GM19395 (cell line): ENCODE data around the gene GOLM1.
"Not testable (repeated sequence)": the region's sequence is repeated elsewhere in the genome, so short reads cannot be mapped to it uniquely, and the experiment has no call there.

Source experiments
- ATAC-seq: cut with Tn5 transposase; IDR thresholded peaks from one replicate; pipeline ENCODE4 v1.9.1; 2021; ENCODE audit warnings: mild to moderate bottlenecking, moderate library complexity; ENCODE audit not compliant: unreplicated experiment

Gene GOLM1

DNA sequence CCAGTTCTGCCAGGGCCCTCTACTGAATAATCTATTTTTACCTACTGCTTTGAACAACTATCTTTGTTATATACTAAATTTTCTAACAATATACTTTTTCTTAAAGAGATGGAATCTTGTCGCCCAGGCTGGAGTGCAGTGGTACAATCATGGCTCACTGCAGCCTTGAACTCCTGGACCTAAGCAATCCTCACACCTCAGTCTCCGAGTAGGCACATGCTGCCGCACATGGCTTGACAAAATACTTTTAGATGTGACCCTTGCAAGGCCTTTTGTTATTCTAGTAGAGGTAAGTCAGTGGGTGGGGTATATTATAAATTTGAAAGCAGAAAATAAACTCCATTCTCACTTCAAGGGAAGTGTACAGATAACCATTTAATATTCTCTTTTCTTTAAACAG, 7.9 kb downstream of the GOLM1 start:
- no peak for ATAC-seq

DNA sequence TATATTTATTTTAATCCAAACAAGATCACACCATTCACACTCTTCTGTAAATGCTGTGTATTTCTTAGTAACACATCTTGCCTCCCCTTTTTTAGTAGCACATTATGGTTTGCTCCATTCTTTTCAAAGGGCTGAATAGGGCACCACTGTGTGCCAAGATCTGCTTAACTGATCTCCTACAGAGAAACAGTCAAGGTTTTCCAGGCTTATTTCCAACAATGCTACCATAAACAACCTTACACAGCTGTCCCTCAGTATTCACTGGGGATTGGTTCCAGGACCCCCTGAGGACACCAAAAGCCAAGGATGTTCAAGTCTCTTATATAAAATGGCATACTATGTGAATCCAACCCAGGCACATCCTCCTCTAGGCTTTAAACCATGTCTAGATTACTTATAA, 16.5 kb downstream of the GOLM1 start:
- ATAC-seq = no peak

- no peak for ATAC-seq
These were observed 19.4 kb downstream of the GOLM1 start for GRCh38 chr9:86079865-86080469.

DNA sequence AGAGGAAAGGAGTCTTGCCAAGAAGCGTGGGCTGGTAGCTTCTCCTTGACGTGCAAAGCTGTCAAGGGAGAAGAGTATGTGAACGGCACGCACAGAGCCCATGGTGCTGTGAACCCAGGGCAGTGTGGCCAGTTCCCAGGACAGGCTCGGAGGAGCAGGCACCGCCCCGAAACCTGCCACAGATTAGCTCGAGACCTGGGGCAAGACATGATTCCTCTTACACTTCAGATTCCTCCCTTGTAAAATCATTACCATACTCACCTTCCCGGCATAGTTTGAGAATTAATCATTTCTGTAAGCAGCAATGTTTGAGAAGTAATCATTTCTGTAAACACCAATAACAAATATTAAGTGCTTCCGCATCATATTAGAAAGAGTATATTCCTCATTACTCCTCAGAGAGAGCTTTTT, 19.9 kb downstream of the GOLM1 start:
- ATAC-seq = no peak

DNA sequence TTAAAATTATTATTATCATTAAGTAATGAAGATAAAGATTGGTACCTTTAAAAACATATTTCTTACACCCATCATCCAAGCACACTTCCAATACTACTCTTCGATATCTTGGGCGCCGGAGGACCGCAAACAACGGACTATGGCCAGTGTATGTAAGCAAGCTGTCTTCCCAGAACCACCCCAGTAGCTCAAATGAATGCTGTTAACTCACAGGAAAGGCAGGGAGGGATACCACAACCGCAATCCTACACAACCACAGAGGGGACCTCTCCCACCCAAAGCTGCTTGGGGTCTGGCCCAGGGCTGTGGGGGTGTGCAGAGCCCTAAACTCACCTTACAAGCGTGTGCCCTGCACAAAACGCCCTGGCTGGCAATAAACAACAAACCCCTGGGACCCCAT, 20.6 kb downstream of the GOLM1 start:
- ATAC-seq = no peak

DNA sequence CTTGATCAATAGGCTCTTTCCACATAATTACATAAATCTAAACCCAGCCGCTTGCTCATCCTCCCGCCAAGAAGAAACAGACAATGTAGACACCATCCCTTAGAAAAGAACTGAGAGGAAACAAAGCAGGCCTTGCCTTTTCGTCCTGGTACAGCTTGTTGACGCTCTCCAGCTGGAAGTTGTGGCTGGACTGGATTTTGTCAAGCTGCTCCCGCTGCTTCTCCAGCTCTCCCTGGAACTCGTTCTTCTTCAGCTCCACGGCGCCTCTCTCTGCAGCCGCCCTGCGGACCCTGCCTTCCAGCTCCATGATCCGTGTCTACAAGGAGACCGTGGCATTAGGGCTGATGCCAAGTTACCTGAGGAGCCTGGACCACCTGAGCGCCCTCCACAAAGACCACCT, 22.1 kb downstream of the GOLM1 start:
- no peak for ATAC-seq

DNA sequence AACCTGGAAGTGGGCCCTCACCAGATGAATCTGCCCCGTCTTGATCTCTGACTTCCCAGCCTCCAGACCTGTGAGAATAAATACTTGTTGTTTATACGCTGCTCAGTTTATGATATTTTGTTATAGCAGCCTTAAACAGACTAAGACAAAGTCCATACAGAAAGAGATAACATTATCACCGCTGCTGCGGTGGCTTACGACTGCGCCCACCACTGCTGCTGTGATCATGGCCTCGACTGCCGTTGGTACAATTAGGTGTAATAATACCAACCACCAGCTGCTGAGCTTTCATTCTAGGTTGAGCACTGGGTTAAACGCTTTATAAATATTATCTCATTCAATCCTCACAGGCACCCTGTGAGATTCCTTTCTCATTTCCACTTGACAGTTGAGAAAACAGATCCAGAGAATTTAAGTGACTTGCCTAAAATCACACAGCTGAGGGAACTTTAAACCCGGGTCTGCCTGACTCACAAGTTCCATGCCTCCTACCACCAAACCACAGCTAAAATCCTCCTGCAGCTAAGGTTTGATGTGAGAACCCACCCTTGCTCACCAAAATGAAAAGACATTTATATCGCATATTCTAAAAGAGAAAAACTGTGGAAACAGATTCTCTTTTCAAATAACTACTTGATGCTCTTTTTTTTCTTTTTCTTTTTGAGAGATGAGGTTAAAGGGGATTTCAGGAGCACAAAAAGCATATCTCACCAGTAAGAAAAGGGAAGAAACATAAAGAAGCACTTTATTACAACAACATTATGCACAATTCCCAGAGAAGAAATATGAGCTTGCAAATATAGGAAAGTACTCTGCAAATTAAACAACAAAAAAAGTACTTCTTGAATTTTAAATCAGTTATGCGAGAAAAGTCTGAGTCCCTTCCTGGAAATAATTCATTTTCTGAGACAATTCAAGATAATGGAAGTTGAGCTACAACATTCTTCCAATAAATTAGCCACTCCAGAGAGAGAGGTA, 23.9 kb downstream of the GOLM1 start:
- no peak for ATAC-seq

GRCh38 chr9:86073839-86074238, 25.5 kb downstream of the GOLM1 start:
- ATAC-seq = no peak

DNA sequence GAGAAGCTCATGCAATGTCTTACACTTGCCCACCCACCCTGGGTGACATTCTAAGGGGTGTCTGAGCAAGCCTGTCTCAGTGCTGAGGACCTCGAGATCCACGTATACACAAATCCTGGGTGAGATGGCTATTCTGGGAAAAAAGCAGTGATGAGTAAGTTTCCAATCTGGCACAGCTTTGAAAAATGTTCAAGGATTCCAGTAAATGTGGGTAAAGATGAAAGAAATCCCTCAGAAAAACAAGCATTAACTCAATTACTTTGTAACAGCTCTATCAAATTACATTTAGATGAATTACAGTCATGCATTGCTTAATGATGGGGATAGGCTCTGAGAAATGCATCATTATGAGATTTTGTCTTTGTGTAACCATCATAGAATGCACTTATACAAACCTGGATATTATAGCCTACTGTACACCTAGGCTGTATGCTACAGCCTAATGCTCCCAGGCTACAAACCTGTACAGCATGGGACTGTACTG, 26.9 kb downstream of the GOLM1 start:
- no peak for ATAC-seq

- no peak for ATAC-seq
These were observed 30.0 kb downstream of the GOLM1 start for GRCh38 chr9:86069206-86069869.

- ATAC-seq = no peak
These were observed 35.1 kb downstream of the GOLM1 start for GRCh38 chr9:86064220-86064619.

GRCh38 chr9:86062845-86063693, 36.3 kb downstream of the GOLM1 start:
- no peak for ATAC-seq

GRCh38 chr9:86061972-86062739, 37.2 kb downstream of the GOLM1 start:
- ATAC-seq = no peak

DNA sequence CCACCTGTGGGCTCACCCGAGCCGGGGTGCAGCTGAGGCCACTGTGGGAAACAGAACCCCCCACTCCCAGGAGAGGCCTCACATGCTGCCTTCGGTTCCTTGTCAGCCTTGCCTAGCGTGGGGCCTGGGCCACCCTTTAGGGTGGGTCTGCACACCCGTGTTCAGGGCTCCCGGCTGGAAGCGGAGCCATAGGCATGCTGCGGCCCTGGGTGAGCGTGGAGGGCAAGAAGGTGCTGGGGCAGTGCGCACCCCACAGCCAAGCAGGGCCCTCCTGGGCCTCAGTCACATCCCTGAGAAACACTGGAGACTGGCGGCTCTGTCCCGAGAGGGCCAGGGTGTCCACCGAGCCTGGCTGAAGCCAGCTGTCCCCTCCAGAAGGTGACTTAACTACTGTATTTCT, 41.9 kb downstream of the GOLM1 start:
- ATAC-seq = no peak

GRCh38 chr9:86054695-86055094, 44.7 kb downstream of the GOLM1 start:
- no peak for ATAC-seq

GRCh38 chr9:86052556-86053468, 46.5 kb downstream of the GOLM1 start:
- no peak for ATAC-seq

DNA sequence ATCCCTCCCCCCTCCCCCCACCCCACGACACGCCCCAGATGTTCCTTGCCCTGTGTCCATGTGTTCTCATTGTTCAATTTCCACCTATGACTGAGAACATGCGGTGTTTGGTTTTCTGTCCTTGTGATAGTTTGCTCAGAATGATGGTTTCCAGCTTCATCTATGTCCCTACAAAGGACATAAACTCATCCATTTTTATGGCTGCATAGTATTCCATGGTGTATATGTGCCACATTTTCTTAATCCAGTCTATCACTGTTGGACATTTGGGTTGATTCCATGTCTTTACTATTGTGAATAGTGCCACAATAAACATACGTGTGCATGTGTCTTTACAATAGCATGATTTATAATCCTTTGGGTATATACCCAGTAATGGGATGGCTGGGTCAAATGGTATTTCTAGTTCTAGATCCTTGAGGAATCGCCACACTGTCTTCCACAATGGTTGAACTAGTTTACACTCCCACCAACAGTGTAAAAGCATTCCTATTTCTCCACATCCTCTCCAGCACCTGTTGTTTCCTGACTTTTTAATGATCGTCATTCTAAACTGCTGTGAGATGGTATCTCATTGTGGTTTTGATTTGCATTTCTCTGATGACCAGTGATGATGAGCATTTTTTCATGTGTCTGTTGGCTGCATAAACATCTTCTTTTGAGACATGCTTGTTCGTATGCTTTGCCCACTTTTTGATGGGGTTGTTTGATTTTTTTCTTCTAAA, 51.2 kb downstream of the GOLM1 start:
- ATAC-seq = not testable (repeated sequence)

- ATAC-seq = no peak
These were observed 52.0 kb downstream of the GOLM1 start for GRCh38 chr9:86047361-86047760.
